HepG2 (cell line): ENCODE results near the gene ADGRL3. TPM values are rescaled to one million over a fixed set of nuclear protein-coding genes. Genes with fewer than 3 reads are reported as not detected.

Experiments
- ATAC-seq: fragments of 200-7000 bp; cut with Tn5 transposase; 3 replicates; pipeline ENCODE4 v1.9.1; 2020; ENCODE audit warnings: mild to moderate bottlenecking, moderate library complexity
- BruUV-seq: library from RNA; stranded (reverse); fragments of 400-500 nt; replicated peaks from 2 replicates; lab custom pipeline; 2021; lab: Mats Ljungman, UMichigan
- CTCF ChIA-PET: fragments of 300-600 bp; formaldehyde crosslinking; extraction: SDS; loops from one replicate; lab custom pipeline; 2021; ENCODE audit warnings: low total read pairs, inconsistent platforms, low intra/inter-chr PET ratio; lab: Yijun Ruan, JAX
- POLR2A ChIA-PET: fragments of 350-600 bp; sonication (Branson Sonifier 250); formaldehyde crosslinking; loops from one replicate; lab custom pipeline; 2020; ENCODE audit warnings: antibody characterized with exemption, inconsistent platforms; lab: Yijun Ruan, JAX
- DNase-seq: peaks from one replicate; pipeline ENCODE4 v3.0.0-alpha.2; 2015; ENCODE audit warnings: low spot score
- FAIRE-seq: peaks from 3 replicates; lab custom pipeline; 2011; peaks lifted over from hg19 to GRCh38; lab: Jason Lieb, UNC
- H2AFZ ChIP-seq: one replicate; pipeline ENCODE4 v1.6.1; 2011; ENCODE audit warnings: low read length, inconsistent platforms
- H3K27ac ChIP-seq: fragments of 300-600 bp; 3 replicates; pipeline ENCODE4 v1.8.0; 2011; ENCODE audit warnings: mixed run types, mild to moderate bottlenecking, mixed read lengths, low read length, inconsistent platforms; ENCODE audit not compliant: insufficient read depth; ENCODE audit errors: extremely low read length
- H3K27me3 ChIP-seq, 2 experiments: fragments of 200-600 bp in 1 of 2; 2 replicates in 1 of 2; 3 replicates in 1 of 2; pipeline versions ENCODE4 v1.6.0 to v1.8.0; 2011; ENCODE audit warnings: low read length in 2 of 2, mild to moderate bottlenecking in 2 of 2, moderate library complexity in 2 of 2, inconsistent platforms in 1 of 2; ENCODE audit not compliant: insufficient read depth in 2 of 2, control insufficient read depth in 1 of 2
- H3K36me3 ChIP-seq, 2 experiments: fragments of 200-600 bp in 1 of 2; replicated peaks in 1 of 2; 2 replicates in 1 of 2; 3 replicates in 1 of 2; pipeline versions ENCODE4 v1.5.1 to v1.8.0; 2011; ENCODE audit warnings: low read length in 2 of 2, inconsistent platforms in 1 of 2; ENCODE audit not compliant: insufficient read depth in 2 of 2, control insufficient read depth in 1 of 2
- H3K4me1 ChIP-seq: 2 replicates; pipeline ENCODE4 v1.5.1; 2012; ENCODE audit warnings: low read length, inconsistent platforms; ENCODE audit not compliant: insufficient read depth
- H3K4me2 ChIP-seq: 2 replicates; pipeline ENCODE4 v1.6.0; 2011; ENCODE audit warnings: low read depth, low read length, inconsistent platforms
- H3K4me3 ChIP-seq, 3 experiments: fragments of 200-600 bp in 1 of 3; sonication (generic), shearing (Covaris generic) in 1 of 3; replicated peaks in 1 of 3; 2 replicates each; pipeline ENCODE4 v1.5.1; 2011 to 2016; ENCODE audit warnings: low read length in 3 of 3, inconsistent platforms in 2 of 3, low read depth in 2 of 3, mild to moderate bottlenecking in 2 of 3, control low read depth in 1 of 3, mixed read lengths in 1 of 3; ENCODE audit not compliant: insufficient read depth in 1 of 3
- H3K79me2 ChIP-seq: one replicate; pipeline ENCODE4 v1.6.1; 2011; ENCODE audit warnings: low read length, inconsistent platforms; ENCODE audit not compliant: insufficient read depth
- H3K9ac ChIP-seq: 2 replicates; pipeline ENCODE4 v1.6.0; 2011; ENCODE audit warnings: mild to moderate bottlenecking, low read depth, low read length, inconsistent platforms; ENCODE audit not compliant: insufficient read depth
- H3K9me3 ChIP-seq: 2 replicates; pipeline ENCODE4 v1.5.1; 2012; ENCODE audit warnings: mild to moderate bottlenecking, low read length
- H4K20me1 ChIP-seq: 2 replicates; pipeline ENCODE4 v1.6.0; 2011; ENCODE audit warnings: inconsistent platforms, mild to moderate bottlenecking, low read length, moderate library complexity; ENCODE audit not compliant: insufficient read depth
- CBFB ChIP-seq: sonication (generic); formaldehyde crosslinking; IDR thresholded peaks from 2 replicates; pipeline ENCODE4 v1.4.0; 2020; ENCODE audit warnings: missing genetic modification reagents
- CBX5 ChIP-seq: sonication (generic); formaldehyde crosslinking; IDR thresholded peaks from 2 replicates; pipeline ENCODE4 v1.4.0; 2020; ENCODE audit warnings: missing genetic modification reagents, borderline replicate concordance
- CREBL2 ChIP-seq: sonication (generic); formaldehyde crosslinking; IDR thresholded peaks from 2 replicates; pipeline ENCODE4 v1.8.1; 2023; ENCODE audit warnings: missing genetic modification reagents, mild to moderate bottlenecking, borderline replicate concordance
- DDIT3 ChIP-seq: sonication (generic); formaldehyde crosslinking; IDR thresholded peaks from 2 replicates; pipeline ENCODE4 v1.4.0; 2020; ENCODE audit warnings: mild to moderate bottlenecking, missing genetic modification reagents
- MAF1 ChIP-seq: sonication (generic); formaldehyde crosslinking; IDR thresholded peaks from 2 replicates; pipeline ENCODE4 v1.5.0; 2020; ENCODE audit warnings: missing genetic modification reagents, borderline replicate concordance
- MIER3 ChIP-seq: IDR thresholded peaks from 2 replicates; pipeline ENCODE4 v1.6.1; 2016; ENCODE audit warnings: missing compliant biosample characterization, borderline replicate concordance
- MZF1 ChIP-seq: sonication (generic); formaldehyde crosslinking; IDR thresholded peaks from 2 replicates; pipeline ENCODE4 v1.8.1; 2023; ENCODE audit warnings: mild to moderate bottlenecking, missing genetic modification reagents, borderline replicate concordance
- PLRG1 ChIP-seq: fragments of 450-650 bp; conservative IDR thresholded peaks from 2 replicates; pipeline ENCODE4 v1.6.1; 2016
- RFX5 ChIP-seq: IDR thresholded peaks from 2 replicates; pipeline ENCODE4 v1.6.1; 2011; ENCODE audit warnings: low read depth, low read length, improper control_type of control experiment
- SRY ChIP-seq: sonication (generic); formaldehyde crosslinking; IDR thresholded peaks from 2 replicates; pipeline ENCODE4 v1.8.0; 2022; ENCODE audit warnings: mild to moderate bottlenecking, missing genetic modification reagents
- TCF12 ChIP-seq, 2 experiments: fragments of 450-650 bp in 1 of 2; sonication (generic) in 1 of 2; formaldehyde crosslinking in 1 of 2; IDR thresholded peaks; 2 replicates each; pipeline versions ENCODE4 v1.6.1 to v1.8.0; 2017 to 2022; ENCODE audit warnings: antibody characterized with exemption in 1 of 2, mild to moderate bottlenecking in 1 of 2, missing genetic modification reagents in 1 of 2, moderate library complexity in 1 of 2
- ZNF331 ChIP-seq: sonication (generic); formaldehyde crosslinking; IDR thresholded peaks from 2 replicates; pipeline ENCODE4 v1.4.0; 2020; ENCODE audit warnings: missing genetic modification reagents
- ZNF513 ChIP-seq: sonication (generic); formaldehyde crosslinking; conservative IDR thresholded peaks from 2 replicates; pipeline ENCODE4 v1.5.0; 2020; ENCODE audit warnings: missing genetic modification reagents
- ZNF572 ChIP-seq: sonication (generic); formaldehyde crosslinking; IDR thresholded peaks from 2 replicates; pipeline ENCODE4 v1.5.1; 2020; ENCODE audit warnings: mild to moderate bottlenecking, missing genetic modification reagents
- ZNF781 ChIP-seq: sonication (generic); formaldehyde crosslinking; IDR thresholded peaks from 2 replicates; pipeline ENCODE4 v1.5.1; 2020; ENCODE audit warnings: borderline replicate concordance, mild to moderate bottlenecking, missing genetic modification reagents; ENCODE audit errors: not compliant biosample characterization
- WGBS: methylation state at CpG from one replicate; pipeline ENCODE4 v1.1.6; 2017; ENCODE audit warnings: low lambda C conversion rate; 5-methylcytosine and 5-hydroxymethylcytosine counted together
- in situ Hi-C: cut with HindIII; loops from 2 replicates; pipeline ENCODE4 v1.10.0; 2017; ENCODE audit warnings: low pct_unique_long_range_greater_than_20kb; ENCODE audit not compliant: extremely low pct_ligation_motif_present
- intact Hi-C: fragments of 100-400 bp; cut with micrococcal nuclease; formaldehyde crosslinking; loops from one replicate; pipeline ENCODE4 v1.10.0; 2022; ENCODE audit not compliant: unreplicated experiment
- polyA plus RNA-seq, 8 experiments: library from polyadenylated mRNA; depleted of rRNA in 3 of 8; stranded (reverse) in 7 of 8; unstranded in 1 of 8; fragments of >200 nt; fragmentation: Illumina TruSeq in 4 of 8; extraction: Trizol in 4 of 8; gene quantifications; 2 replicates each; pipeline versions ENCODE4 v1.2.1 to v1.2.3, GENCODE V29; 2011 to 2016; ENCODE audit warnings: low read depth in 4 of 8, missing spikeins in 1 of 8, mixed read lengths in 1 of 8; ENCODE audit not compliant: insufficient read depth in 1 of 8
- total RNA-seq, 5 experiments: library from RNA; depleted of rRNA; stranded (reverse); fragments of >200 nt; fragmentation: Illumina TruSeq; extraction: Trizol; gene quantifications; 2 replicates each; pipeline ENCODE4 v1.2.3, GENCODE V29; 2016; ENCODE audit warnings: low read depth in 1 of 5

The ADGRL3 gene
- total and polyA plus RNA-seq, 2 of the 13 experiments (the other 11 are each of a cell fraction or from before 2014, with no cell fraction given): 0.04 to 0.05 TPM

DNA sequence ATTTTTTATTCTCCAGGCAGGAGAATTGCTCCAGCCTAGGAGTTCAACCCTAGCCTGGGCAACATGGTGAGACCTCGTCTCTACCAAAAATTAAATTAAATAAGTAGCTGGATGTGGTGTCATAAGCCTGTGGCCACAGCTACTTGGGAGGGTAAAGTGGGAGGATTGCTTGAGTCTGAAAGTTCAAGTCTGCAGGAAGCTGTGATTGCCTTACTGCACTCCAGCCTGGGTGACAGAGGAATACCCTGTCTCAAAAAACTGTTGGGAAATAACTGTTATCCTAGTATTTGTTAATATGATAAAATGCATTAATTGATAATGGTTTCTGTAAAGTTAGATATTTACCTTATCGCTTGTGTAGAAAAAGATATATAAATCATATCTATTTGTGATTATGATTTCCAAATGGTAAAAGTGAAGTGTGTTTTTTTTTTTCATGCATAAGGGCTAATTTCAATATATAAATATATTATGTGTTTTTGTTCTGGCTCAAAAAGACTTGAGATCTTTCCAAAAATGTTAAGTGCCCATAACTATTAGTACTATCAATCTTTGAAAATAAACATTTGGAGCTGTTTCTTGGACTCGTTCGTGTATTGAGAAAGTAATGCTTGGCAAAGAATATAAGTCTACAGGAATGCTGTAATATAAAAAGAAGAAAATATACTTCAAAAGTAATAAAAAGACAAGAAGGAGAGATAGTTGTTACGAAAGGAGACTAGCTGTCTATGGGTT, 396.6 kb downstream of the ADGRL3 start:
- Histone ChIP-seq H3K27me3 (no peaks in the 10 kb centered on the region), H3K4me1 (no peaks in the 10 kb centered on the region), H3K27ac (no peak overlapping the region), H3K9me3 (no peaks in the 10 kb centered on the region), H3K9ac (no peak overlapping the region), H3K79me2 (no peaks in the 10 kb centered on the region), H3K4me2 (no peak overlapping the region), H3K36me3 (no peaks in the 10 kb centered on the region), H2AFZ (no peak overlapping the region), H3K4me3 (no peak overlapping the region), H4K20me1 (no peaks in the 10 kb centered on the region)
- no peak for ATAC-seq
- WGBS: 8% methylated on average over 5 of the region's 5 CpGs
- in situ Hi-C loops: no loop called here
- CTCF ChIA-PET: no interaction called here
- no peak for FAIRE-seq
- intact Hi-C loops: no loop called here
- no peak for DNase-seq
- BruUV-seq: no TSS peak
- POLR2A ChIA-PET: no interaction called here
- TF ChIP-seq CBFB: no peak
- TF ChIP-seq CBX5: no peak
- TF ChIP-seq DDIT3 (CRISPR knock-in tag): no peak
- TF ChIP-seq ZNF513 (CRISPR knock-in tag): no peak
- TF ChIP-seq, all 625 proteins: peak for 0

GRCh38 chr4:61603086-61603485, 403.0 kb downstream of the ADGRL3 start:
- H3K9me3 ChIP-seq: no peaks in the 10 kb centered on the region
- no peak for ATAC-seq
- no peaks in the 10 kb centered on the region for H3K79me2 ChIP-seq
- in situ Hi-C loops (no loop called here), intact Hi-C loops (no loop called here)
- WGBS: 31% methylated on average over 3 of the region's 3 CpGs
- no TSS peak for BruUV-seq
- no peak overlapping the region for H3K9ac ChIP-seq
- no peak overlapping the region for H3K27ac ChIP-seq
- no peak overlapping the region for H2AFZ ChIP-seq
- no peak overlapping the region for H3K4me2 ChIP-seq
- DNase-seq: no peak
- no peak for FAIRE-seq
- no peaks in the 10 kb centered on the region for H3K4me1 ChIP-seq
- H4K20me1 ChIP-seq: no peaks in the 10 kb centered on the region
- H3K36me3 ChIP-seq: no peaks in the 10 kb centered on the region
- no peak overlapping the region for H3K4me3 ChIP-seq
- no peaks in the 10 kb centered on the region for H3K27me3 ChIP-seq
- ChIA-PET CTCF (no interaction called here), POLR2A (no interaction called here)
- no peak for TF ChIP-seq ZNF513 (CRISPR knock-in tag)
- TF ChIP-seq ZNF572 (CRISPR knock-in tag): no peak
- no peak for TF ChIP-seq ZNF781
- no peak for TF ChIP-seq SRY (CRISPR knock-in tag)
- TF ChIP-seq TCF12 (IDR thresholded peaks at IDR 0.05): no peak
- TF ChIP-seq TCF12 (CRISPR knock-in tag; IDR thresholded peaks at IDR 0.05): no peak
- TF ChIP-seq CREBL2: no peak
- TF ChIP-seq MIER3 (CRISPR knock-in tag): no peak
- no peak for TF ChIP-seq PLRG1
- TF ChIP-seq MAF1 (CRISPR knock-in tag): no peak
- no peak for TF ChIP-seq ZNF331 (CRISPR knock-in tag)
- no peak for TF ChIP-seq MZF1
- no peak for TF ChIP-seq RFX5
